Activated gamma-delta T cell treated with Interleukin-2 at 50 U/mL for 16 hours (primary cell): ENCODE results near the gene MRPS17.
"Not testable (repeated sequence)": the region's sequence is repeated elsewhere in the genome, so short reads cannot be mapped to it uniquely, and the experiment has no call there.

Experiments
- DNase-seq: peaks from one replicate; pipeline ENCODE4 v3.0.0-alpha.2; 2020

The MRPS17 gene

GRCh38 chr7:55951637-55952351 is at the start of gene MRPS17:
MRPS17 (plus strand) TSS chr7:55951877; CDS start chr7:55953196, 1,319 bp downstream.
- peak; percentile 88 for DNase-seq

DNA sequence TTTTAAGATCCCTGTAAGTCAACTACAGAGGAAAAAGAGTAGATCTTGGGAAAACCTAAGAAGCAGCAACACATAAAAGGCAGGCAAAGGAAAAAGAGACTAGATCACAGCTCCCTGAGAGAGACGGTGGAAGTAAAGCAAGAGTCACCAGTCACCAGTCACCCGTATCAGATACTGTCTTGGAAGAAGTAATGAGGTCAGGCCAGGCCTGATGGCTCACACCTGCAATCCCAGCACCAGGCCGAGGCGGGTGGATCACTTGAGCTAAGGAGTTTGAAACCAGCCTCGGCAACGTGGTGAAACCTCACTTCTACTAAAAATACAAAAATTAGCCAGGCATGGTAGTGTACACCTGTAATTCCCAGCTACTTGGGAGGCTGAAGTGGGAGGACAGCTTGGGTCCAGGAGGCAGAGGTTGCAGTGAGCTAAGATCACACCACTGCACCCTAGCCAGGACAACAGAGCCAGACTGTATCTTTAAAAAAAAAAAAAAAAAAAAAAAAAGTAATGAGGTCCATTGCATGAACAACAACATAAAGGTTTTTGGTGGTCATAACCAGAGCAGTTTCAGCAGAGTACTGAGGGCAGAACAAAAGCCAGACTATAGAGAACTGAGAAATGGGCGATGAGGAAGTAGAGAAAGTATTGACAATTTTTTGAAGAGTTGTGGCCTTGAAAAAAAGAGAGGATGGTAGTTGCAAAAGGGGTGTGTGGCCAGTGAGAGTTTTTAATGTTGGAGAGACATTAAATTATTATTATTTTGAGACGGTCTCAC is 47.5 kb upstream of the MRPS17 start:
- no peak for DNase-seq

DNA sequence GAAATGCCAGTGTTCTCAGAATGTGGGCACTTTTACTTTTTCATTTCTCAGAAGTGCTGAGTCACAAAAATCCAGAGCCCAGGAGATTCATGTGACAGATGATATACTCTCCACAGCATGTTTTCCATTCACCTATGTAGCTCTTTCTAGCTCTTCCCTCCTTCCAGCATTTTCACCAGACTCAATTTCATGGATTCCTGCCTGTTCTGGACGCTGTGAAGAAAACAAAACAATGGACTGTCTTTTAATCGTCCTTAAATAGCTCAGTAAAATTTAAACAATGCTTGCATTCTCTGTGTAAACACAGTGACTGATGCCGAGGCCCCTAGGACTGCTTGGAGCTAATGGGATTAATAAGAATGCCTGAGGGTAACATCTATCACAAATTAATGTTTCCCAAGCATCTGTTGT is 38.9 kb upstream of the MRPS17 start:
- no peak for DNase-seq

- no peak for DNase-seq
These were observed 33.9 kb upstream of the MRPS17 start for GRCh38 chr7:55917771-55918170.

DNA sequence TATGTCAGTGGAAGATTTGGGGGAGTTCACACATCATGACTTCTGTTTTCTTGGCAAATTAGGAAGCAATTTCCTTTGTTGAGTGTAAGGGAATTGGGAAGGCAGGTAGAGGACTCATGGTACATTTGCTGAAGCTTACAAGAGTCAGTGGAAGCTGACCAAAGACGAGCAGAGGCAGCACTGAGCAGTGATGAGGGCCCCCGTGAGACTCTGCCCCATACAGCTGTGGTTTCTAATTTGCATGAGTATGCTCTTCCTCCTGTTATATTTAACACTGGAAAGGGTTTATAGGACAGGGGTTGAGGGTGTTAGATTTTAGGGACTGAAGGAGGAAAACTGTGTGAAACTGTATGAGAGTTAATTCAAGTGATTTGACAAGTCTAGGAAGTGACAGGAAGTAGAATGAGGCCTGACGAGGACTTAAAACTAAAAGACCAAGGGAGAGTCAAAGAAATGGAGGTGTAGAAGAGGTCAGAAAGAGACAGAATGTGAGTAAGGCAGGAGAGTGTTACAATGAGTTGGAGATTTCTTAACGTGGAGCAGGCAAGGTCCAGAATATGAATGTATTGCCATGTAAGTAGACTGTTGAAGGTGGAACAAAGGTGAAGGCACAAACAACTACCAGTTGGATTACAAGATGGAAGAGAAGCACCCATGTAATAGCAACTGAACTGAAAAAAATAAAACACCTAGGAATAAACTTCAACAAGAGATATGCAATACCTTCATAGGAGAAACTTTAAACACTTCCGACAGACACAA is 23.5 kb upstream of the MRPS17 start:
- no peak for DNase-seq

GRCh38 chr7:55931421-55932151 is 20.1 kb upstream of the MRPS17 start:
- DNase-seq = no peak

DNA sequence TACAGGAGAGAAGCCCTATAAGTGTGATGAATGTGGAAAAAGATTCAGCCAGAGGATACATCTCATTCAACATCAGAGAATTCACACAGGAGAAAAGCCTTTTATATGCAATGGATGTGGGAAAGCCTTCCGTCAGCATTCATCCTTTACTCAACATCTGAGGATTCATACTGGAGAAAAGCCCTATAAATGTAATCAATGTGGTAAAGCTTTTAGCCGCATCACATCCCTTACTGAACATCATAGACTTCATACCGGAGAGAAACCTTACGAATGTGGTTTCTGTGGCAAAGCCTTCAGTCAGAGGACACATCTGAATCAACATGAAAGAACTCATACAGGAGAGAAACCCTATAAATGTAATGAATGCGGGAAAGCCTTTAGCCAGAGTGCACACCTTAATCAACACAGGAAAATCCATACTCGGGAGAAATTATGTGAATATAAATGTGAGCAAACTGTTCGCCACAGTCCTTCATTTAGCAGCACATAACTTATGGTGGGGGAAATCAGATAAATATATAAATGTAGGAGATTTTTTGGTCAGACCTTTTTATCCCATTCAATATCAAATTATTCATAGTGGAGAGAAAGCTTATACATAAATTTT is 12.1 kb upstream of the MRPS17 start:
- no peak for DNase-seq

GRCh38 chr7:55946545-55946944 is 5.1 kb upstream of the MRPS17 start:
- no peak for DNase-seq

GRCh38 chr7:55952352-55952671 is 635 bp downstream of the MRPS17 start:
- DNase-seq = not testable (repeated sequence)

DNA sequence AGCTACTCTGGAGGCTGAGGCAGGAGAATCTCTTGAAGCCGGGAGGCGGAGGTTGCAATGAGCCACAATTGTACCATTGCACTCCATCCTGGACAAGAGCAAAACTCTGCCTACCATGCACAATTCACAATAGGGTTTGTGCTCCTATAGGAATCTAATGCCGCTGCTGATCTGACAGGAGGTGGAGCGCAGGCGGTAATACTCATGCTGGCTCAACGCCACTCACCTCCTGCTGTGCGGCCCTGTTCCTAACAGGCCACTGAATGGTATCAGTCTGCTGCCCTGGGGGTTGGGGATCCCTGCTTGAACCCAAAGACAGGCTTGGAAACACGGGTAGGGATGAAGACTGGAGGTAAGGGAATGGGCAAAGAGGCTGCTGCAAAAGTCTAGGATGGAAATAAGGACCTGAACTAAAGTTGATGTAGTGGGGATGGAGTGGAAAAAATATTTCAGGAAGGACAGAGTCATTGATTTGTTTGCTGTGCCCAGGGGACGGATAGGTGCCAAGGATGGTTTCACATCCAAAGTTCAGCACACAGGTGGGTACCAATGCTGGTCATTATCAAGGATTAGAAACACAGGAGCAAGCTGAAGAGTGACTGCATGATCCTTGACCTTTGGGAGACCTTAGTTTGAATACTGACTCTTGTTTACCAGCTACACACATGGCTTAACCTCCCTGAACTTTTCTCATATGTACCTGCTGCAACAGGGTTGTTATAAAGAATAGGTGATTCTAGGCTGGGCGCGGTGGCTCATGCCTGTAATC is 2.2 kb downstream of the MRPS17 start:
- DNase-seq = no peak

DNA sequence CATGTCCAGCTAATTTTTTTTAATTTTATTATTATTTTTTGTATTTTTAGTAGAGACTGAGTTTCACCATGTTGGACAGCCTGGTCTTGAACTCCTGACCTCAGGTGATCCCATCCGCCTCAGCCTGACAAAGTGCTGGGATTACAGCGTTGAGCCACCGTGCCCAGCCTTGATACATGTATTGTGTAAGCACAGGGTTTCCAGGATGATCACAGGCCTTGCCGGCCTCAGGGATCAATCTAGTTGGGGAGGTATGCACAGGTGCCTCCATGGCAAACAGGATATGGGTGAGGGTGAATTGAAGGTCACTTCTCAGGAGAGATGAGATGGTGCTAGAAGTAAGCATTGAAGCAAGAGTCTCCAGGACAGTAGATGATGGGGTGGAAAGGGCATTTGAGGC is 5.5 kb downstream of the MRPS17 start:
- DNase-seq = no peak

DNA sequence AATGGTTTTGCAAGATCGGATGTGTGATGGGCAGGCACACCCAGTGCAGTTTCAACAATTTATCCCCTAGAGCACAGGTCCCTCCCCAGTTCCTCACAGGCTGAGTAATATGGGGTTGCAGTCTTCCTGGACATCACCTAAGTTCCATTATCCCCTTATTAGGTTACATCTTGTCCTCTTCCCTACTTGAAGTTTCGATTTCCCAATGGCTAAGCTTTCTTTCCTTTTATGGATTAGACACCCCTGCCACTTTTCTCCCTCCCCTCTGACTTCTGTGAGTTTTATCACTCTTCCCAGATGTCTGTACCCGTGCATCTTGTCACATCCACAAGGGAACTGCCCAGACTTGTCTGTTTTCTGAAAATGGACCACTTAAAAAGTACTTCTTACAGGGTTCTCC is 10.3 kb downstream of the MRPS17 start:
- DNase-seq = no peak

- DNase-seq = no peak
These were observed 12.0 kb downstream of the MRPS17 start for GRCh38 chr7:55963584-55964168.

DNA sequence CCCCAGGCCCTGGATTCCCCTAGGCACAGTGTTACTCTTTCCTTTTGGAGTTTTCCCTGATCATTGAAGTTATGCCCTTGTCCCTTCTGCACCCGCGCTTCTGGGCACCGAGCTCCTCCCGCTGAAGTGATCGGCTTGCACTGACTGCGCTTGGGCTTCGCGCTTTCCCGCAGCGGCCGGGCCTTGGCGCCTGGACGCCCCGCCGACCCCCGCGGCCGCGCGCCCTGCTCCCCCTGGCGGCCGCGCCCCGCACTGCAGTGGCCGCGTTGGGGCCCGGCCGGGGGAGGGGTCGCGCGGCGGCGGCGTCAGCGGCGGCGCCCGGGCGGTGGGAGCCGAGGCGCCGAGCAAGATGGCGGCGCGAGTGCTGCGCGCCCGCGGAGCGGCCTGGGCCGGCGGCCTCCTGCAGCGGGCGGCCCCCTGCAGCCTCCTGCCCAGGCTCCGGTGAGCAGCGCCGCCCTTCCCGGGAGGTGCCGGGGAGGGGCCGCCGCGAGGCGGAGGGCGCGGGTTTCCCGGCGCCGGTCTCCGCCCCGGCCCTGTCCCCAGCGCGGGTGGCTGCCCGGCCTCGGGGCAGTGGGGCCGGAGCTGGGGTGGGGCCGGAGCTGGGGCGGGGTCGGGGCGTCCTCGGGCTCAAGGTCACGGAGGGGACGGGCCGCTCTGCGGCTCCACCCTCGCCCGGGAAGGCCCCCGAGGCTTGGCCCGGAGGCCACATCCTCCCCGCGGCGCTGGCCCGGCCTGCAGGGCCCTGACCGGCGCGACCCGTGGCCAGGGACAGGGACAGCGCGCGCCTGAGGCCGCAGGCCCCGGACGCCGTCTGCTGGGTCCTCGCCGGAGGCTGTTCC is 12.8 kb downstream of the MRPS17 start, which contains the start of gene NIPSNAP2:
NIPSNAP2 (plus strand) TSS at position 325 of the 839 bp plus-strand sequence; CDS start at position 350, 25 bp downstream.
- peak; percentile 47 for DNase-seq

DNA sequence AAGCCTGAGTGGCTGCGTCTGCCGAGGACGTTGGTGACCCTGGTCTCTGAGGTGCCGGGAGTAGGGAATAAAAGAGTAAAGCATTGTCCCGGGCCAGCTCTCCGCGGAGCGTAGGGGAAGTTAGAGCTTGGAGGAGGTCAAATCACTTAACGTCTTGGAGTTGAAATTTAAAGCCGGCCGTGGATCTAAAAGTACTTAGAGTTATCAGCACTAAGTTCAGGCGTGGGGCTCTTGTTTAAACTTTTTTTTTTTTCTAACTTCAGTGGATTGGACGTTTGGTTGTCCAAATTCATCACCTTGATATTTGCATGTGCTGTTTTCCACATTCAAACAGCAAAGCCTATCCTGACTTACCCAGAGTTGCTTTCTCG is 13.4 kb downstream of the MRPS17 start:
- DNase-seq = no peak

DNA sequence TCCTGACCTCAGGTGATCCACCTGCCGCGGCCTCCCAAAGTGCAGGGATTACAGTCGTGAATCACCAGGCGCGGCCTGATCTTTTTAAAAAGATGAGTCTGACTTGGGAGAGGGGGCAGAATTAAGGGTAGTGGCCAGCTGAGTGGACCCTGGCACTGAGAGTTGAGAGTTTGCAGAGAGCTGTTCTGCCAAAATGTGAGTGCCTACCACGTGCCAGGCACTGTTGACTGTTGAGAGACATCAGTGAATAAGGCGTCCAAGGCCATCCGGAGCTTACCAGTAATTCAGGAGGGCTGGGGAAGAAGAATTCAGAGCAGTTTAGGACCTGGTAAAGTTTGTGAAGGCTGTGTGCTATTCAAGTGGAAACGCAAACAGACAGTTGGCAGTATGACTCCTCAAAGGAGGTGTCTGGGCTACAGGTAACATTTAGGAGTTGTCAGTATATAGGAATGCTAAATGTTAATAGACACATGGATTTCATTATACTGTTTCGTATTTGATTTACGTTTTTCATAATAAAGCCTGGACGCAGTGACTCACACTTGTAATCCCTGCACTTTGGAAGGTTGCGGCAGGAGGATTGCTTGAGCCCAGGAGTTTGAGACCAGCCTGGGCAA is 14.2 kb downstream of the MRPS17 start:
- no peak for DNase-seq

GRCh38 chr7:55966851-55967250 is 15.2 kb downstream of the MRPS17 start:
- no peak for DNase-seq

DNA sequence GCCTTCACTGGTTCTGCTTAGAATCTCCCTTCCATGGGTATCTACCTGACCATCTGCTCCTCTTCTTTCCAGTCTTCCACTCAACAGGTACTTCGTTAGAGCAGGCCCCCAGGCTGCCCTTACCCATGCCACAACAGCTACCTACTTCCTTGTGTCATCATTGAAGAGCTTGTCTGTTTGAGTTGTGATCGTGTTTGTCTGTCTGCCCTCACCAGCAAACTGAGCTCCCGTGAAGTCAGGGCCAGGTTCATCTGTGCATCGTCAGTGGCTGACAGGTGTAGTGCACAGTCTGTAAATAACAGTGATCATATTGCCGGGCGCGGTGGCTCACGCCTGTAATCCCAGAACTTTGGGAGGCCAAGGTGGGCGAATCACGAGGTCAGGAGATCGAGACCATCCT is 17.7 kb downstream of the MRPS17 start:
- DNase-seq = no peak

DNA sequence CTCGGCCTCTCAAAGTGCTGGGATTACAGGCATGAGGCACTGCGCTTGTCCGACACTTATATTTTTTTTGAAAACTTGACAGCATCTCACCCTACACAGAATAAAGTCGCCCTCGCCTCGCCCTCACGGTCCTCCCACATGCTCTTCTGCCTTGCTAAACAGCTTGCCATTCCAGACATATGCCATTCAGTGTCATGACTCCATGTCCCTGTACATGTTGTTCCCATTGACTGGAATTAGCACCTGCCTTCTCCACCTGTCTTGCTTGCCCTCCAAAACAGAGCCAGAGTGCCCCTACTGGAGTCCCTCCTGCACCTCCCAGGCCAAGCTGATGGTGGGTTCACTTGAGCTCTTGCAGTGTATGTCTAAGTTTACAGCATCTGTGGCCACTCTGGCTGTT is 18.9 kb downstream of the MRPS17 start:
- DNase-seq = no peak

DNA sequence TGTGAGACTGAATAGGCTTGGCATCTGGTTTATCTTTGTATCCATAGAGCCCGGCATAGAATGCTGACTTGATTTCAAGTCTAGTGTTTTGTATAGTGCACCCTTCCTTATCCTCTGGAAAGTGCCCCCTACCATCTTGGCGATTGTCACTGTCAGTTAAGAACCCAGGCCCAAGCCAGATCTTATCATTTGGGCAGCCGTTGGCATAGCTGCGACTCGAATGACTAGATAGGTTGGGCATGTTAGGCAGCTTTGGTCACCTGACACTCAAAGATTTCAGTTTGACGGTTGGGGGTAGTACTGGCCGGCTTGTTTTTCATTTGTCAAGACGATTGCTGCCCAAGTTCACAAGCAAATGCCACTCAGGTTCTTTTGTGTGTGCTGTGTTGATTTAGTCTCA is 19.3 kb downstream of the MRPS17 start:
- no peak for DNase-seq
